ENCODE results near the gene IL1RAP. TPM values are rescaled to one million over a fixed set of nuclear protein-coding genes. Genes with fewer than 3 reads are reported as not detected.

The IL1RAP gene
- total and polyA plus RNA-seq, 7 donors, result 1.2 to 13.0 (median 2.9) TPM

GRCh38 chr3:190620886-190621608, 107.2 kb downstream of the IL1RAP start:
- H3K4me1 ChIP-seq, result no peaks in the 10 kb centered on the region
- H3K36me3 ChIP-seq, result no peaks in the 10 kb centered on the region
- TF ChIP-seq EP300 (IDR thresholded peaks at IDR 0.05), result no peak
- TF ChIP-seq CTCF (IDR thresholded peaks at IDR 0.05), result no peak
- no peak for TF ChIP-seq POLR2A (IDR thresholded peaks at IDR 0.05)
- TF ChIP-seq POLR2AphosphoS5 (IDR thresholded peaks at IDR 0.05), result no peak
- H3K4me3 ChIP-seq, result no peak overlapping the region
- no peak for DNase-seq
- H3K9me3 ChIP-seq, result no peaks in the 10 kb centered on the region
- intact Hi-C loops (cut with DNase I), result no loop called here
- no peak overlapping the region for H3K27ac ChIP-seq
- H3K27me3 ChIP-seq, result no peaks in the 10 kb centered on the region
- WGBS, 2 donors, result 79 to 90% methylated on average over 1 of the region's 1 CpG

GRCh38 chr3:190621927-190622326, 108.0 kb downstream of the IL1RAP start:
- Histone ChIP-seq H3K36me3 (no peaks in the 10 kb centered on the region), H3K9me3 (no peaks in the 10 kb centered on the region), H3K4me3 (no peak overlapping the region), H3K4me1 (no peaks in the 10 kb centered on the region), H3K27me3 (no peaks in the 10 kb centered on the region), H3K27ac (no peak overlapping the region)
- DNase-seq, result no peak
- TF ChIP-seq CTCF (IDR thresholded peaks at IDR 0.05), result no peak
- no peak for TF ChIP-seq POLR2A (IDR thresholded peaks at IDR 0.05)
- no peak for TF ChIP-seq EP300 (IDR thresholded peaks at IDR 0.05)
- TF ChIP-seq POLR2AphosphoS5 (IDR thresholded peaks at IDR 0.05), result no peak
- WGBS, 2 donors, result 82 to 86% methylated on average over 3 of the region's 3 CpGs
- intact Hi-C loops (cut with DNase I), result no loop called here

GRCh38 chr3:190624282-190624681, 110.4 kb downstream of the IL1RAP start:
- no peaks in the 10 kb centered on the region for H3K36me3 ChIP-seq
- TF ChIP-seq CTCF (IDR thresholded peaks at IDR 0.05) (no peak), POLR2AphosphoS5 (IDR thresholded peaks at IDR 0.05) (no peak), EP300 (IDR thresholded peaks at IDR 0.05) (no peak), POLR2A (IDR thresholded peaks at IDR 0.05) (no peak)
- intact Hi-C loops (cut with DNase I), result no loop called here
- no peaks in the 10 kb centered on the region for H3K9me3 ChIP-seq
- DNase-seq, result no peak
- 53% methylated on average over 5 of the region's 5 CpGs for WGBS, 2 donors
- no peak overlapping the region for H3K4me3 ChIP-seq
- H3K27me3 ChIP-seq, result no peaks in the 10 kb centered on the region
- H3K4me1 ChIP-seq, result no peaks in the 10 kb centered on the region
- H3K27ac ChIP-seq, result no peak overlapping the region

- no peak overlapping the region for H3K27ac ChIP-seq
- H3K4me1 ChIP-seq, result no peaks in the 10 kb centered on the region
- TF ChIP-seq POLR2A (IDR thresholded peaks at IDR 0.05) (no peak), EP300 (IDR thresholded peaks at IDR 0.05) (no peak), CTCF (IDR thresholded peaks at IDR 0.05) (no peak), POLR2AphosphoS5 (IDR thresholded peaks at IDR 0.05) (no peak)
- DNase-seq, result no peak
- no peaks in the 10 kb centered on the region for H3K27me3 ChIP-seq
- no peaks in the 10 kb centered on the region for H3K36me3 ChIP-seq
- intact Hi-C loops (cut with DNase I), result no loop called here
- 68 to 77% methylated on average over 7 of the region's 7 CpGs for WGBS, 2 donors
- H3K9me3 ChIP-seq, result no peaks in the 10 kb centered on the region
- no peak overlapping the region for H3K4me3 ChIP-seq
Measured at GRCh38 chr3:190626951-190627620, 113.2 kb downstream of the IL1RAP start.

Measured in sigmoid colon (tissue), 7 donors.